ENCODE measurements around the gene CFAP97. TPM values are rescaled to one million over a fixed set of nuclear protein-coding genes. Genes with fewer than 3 reads are reported as not detected.

Gene CFAP97
- total and polyA plus RNA-seq, 9 of the 15 experiments (the other 6 are each of a cell fraction or from before 2014, with no cell fraction given): 17.3 to 57.8 (median 44.4) TPM

DNA sequence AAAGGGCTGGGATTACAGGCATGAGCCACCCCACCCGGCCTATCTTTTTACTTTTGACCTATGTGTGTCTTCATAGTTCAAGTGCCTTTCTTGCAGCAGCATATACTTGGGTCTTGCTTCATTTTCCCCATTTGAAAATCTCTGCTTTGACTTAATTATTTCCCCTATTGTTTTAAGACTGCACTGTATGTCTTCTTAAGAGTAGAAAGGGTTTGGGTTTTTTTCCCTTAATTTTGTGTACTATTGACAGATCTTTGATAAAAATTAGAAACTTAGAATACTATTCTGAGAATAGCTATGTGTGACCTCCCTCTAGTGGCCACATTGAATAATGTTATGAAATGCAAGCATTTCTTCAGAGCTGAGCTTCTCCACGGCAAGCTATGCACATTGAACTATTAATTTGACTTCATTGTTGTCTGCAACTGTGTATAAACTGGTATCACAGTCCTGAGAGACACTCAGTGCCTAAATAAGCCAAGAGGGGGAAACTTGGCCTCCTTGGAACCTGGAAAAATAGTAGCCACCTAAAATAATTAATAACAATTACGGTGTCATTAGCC lies 69.4 kb downstream of the CFAP97 start (continued):
- no peak for TF ChIP-seq ZNF589 (CRISPR knock-in tag; IDR thresholded peaks at IDR 0.05; ENCODE audit: low read depth)
- TF ChIP-seq CC2D1A (IDR thresholded peaks at IDR 0.05): peak; percentile 61
- no peak for TF ChIP-seq KDM2B (CRISPR knock-in tag; IDR thresholded peaks at IDR 0.05)
- TF ChIP-seq RBM39 (optimal IDR thresholded peaks at IDR 0.05; ENCODE audit: low read depth, low read length): no peak
- TF ChIP-seq HNRNPL (IDR thresholded peaks at IDR 0.05; ENCODE audit: low read depth, low read length): no peak
- TF ChIP-seq ZC3H11A (IDR thresholded peaks at IDR 0.05; ENCODE audit: low read depth, low read length): no peak
- TF ChIP-seq CXXC5 (CRISPR knock-in tag; IDR thresholded peaks at IDR 0.05): no peak
- TF ChIP-seq ZNF766 (CRISPR knock-in tag; conservative IDR thresholded peaks at IDR 0.05): no peak
- no peak for TF ChIP-seq FOXJ2 (tag; IDR thresholded peaks at IDR 0.05)
- TF ChIP-seq SNRNP70 (optimal IDR thresholded peaks at IDR 0.05; ENCODE audit: low read depth, low read length): no peak
- no peak for TF ChIP-seq TOE1 (IDR thresholded peaks at IDR 0.05; ENCODE audit: borderline replicate concordance)
- TF ChIP-seq TOE1 (CRISPR knock-in tag; IDR thresholded peaks at IDR 0.05; ENCODE audit: borderline replicate concordance, low read depth): no peak
- TF ChIP-seq ZNF24 (IDR thresholded peaks at IDR 0.05): peak; percentile 86
- TF ChIP-seq ZNF384 (IDR thresholded peaks at IDR 0.05; ENCODE audit: low read depth, low read length): no peak
- TF ChIP-seq HSF4 (CRISPR knock-in tag; IDR thresholded peaks at IDR 0.05; ENCODE audit: borderline replicate concordance): no peak
- no peak for TF ChIP-seq PYGO2 (tag; IDR thresholded peaks at IDR 0.05)
- TF ChIP-seq NBN (IDR thresholded peaks at IDR 0.05; ENCODE audit: low read depth): no peak
- TF ChIP-seq HNRNPLL (IDR thresholded peaks at IDR 0.05; ENCODE audit: low read depth, low read length, poor library complexity, severe bottlenecking): no peak
- TF ChIP-seq SMARCB1 (IDR thresholded peaks at IDR 0.05; ENCODE audit: insufficient read length, low read depth): no peak
- no peak for TF ChIP-seq SOX6 (IDR thresholded peaks at IDR 0.05)
- TF ChIP-seq, protein P1, sequence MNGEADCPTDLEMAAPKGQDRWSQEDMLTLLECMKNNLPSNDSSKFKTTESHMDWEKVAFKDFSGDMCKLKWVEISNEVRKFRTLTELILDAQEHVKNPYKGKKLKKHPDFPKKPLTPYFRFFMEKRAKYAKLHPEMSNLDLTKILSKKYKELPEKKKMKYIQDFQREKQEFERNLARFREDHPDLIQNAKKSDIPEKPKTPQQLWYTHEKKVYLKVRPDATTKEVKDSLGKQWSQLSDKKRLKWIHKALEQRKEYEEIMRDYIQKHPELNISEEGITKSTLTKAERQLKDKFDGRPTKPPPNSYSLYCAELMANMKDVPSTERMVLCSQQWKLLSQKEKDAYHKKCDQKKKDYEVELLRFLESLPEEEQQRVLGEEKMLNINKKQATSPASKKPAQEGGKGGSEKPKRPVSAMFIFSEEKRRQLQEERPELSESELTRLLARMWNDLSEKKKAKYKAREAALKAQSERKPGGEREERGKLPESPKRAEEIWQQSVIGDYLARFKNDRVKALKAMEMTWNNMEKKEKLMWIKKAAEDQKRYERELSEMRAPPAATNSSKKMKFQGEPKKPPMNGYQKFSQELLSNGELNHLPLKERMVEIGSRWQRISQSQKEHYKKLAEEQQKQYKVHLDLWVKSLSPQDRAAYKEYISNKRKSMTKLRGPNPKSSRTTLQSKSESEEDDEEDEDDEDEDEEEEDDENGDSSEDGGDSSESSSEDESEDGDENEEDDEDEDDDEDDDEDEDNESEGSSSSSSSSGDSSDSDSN (IDR thresholded peaks at IDR 0.05; ENCODE audit: borderline replicate concordance in 1 of 2, low read depth in 2 of 2, low read length in 2 of 2): no peak
- TF ChIP-seq, protein P2, sequence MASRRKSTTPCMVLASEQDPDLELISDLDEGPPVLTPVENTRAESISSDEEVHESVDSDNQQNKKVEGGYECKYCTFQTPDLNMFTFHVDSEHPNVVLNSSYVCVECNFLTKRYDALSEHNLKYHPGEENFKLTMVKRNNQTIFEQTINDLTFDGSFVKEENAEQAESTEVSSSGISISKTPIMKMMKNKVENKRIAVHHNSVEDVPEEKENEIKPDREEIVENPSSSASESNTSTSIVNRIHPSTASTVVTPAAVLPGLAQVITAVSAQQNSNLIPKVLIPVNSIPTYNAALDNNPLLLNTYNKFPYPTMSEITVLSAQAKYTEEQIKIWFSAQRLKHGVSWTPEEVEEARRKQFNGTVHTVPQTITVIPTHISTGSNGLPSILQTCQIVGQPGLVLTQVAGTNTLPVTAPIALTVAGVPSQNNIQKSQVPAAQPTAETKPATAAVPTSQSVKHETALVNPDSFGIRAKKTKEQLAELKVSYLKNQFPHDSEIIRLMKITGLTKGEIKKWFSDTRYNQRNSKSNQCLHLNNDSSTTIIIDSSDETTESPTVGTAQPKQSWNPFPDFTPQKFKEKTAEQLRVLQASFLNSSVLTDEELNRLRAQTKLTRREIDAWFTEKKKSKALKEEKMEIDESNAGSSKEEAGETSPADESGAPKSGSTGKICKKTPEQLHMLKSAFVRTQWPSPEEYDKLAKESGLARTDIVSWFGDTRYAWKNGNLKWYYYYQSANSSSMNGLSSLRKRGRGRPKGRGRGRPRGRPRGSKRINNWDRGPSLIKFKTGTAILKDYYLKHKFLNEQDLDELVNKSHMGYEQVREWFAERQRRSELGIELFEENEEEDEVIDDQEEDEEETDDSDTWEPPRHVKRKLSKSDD (conservative IDR thresholded peaks at IDR 0.05; ENCODE audit: low read length): no peak
- TF ChIP-seq PHF20 (IDR thresholded peaks at IDR 0.05; ENCODE audit: partially characterized antibody): no peak
- TF ChIP-seq CBFB (CRISPR knock-in tag; IDR thresholded peaks at IDR 0.05): no peak
- peak; percentile 63 for TF ChIP-seq CEBPB (tag; IDR thresholded peaks at IDR 0.05)
